ENCODE data around the gene ZSWIM5.
"Not testable (repeated sequence)": the region's sequence is repeated elsewhere in the genome, so short reads cannot be mapped to it uniquely, and the experiment has no call there.

The ZSWIM5 gene

GRCh38 chr1:45238846-45239245 lies 32.4 kb upstream of the ZSWIM5 start:
- FAIRE-seq, result no peak
- TF ChIP-seq CTCF (IDR thresholded peaks at IDR 0.05; ENCODE audit: insufficient read depth, missing control alignments), result no peak
- DNase-seq (ENCODE audit: insufficient read length, low spot score), result no peak

GRCh38 chr1:45236136-45236535 lies 29.7 kb upstream of the ZSWIM5 start:
- no peak for DNase-seq (ENCODE audit: insufficient read length, low spot score)
- FAIRE-seq, result no peak
- no peak for TF ChIP-seq CTCF (IDR thresholded peaks at IDR 0.05; ENCODE audit: insufficient read depth, missing control alignments)

GRCh38 chr1:45230537-45230936 lies 24.1 kb upstream of the ZSWIM5 start:
- FAIRE-seq (no peak), DNase-seq (ENCODE audit: insufficient read length, low spot score) (no peak)
- no peak for TF ChIP-seq CTCF (IDR thresholded peaks at IDR 0.05; ENCODE audit: insufficient read depth, missing control alignments)

- DNase-seq (ENCODE audit: insufficient read length, low spot score), result no peak
- TF ChIP-seq CTCF (IDR thresholded peaks at IDR 0.05; ENCODE audit: insufficient read depth, missing control alignments), result no peak
- no peak for FAIRE-seq
Measured at GRCh38 chr1:45225598-45225997, 19.2 kb upstream of the ZSWIM5 start.

- not testable (repeated sequence) for DNase-seq (ENCODE audit: insufficient read length, low spot score); FAIRE-seq
Measured at GRCh38 chr1:45223710-45224109, 17.3 kb upstream of the ZSWIM5 start.

GRCh38 chr1:45221716-45222115 lies 15.3 kb upstream of the ZSWIM5 start:
- DNase-seq (ENCODE audit: insufficient read length, low spot score), result no peak
- TF ChIP-seq CTCF (IDR thresholded peaks at IDR 0.05; ENCODE audit: insufficient read depth, missing control alignments), result no peak
- no peak for FAIRE-seq

- no peak for TF ChIP-seq CTCF (IDR thresholded peaks at IDR 0.05; ENCODE audit: insufficient read depth, missing control alignments)
- DNase-seq (ENCODE audit: insufficient read length, low spot score) (no peak), FAIRE-seq (no peak)
Measured at GRCh38 chr1:45216861-45217260, 10.5 kb upstream of the ZSWIM5 start.

GRCh38 chr1:45216200-45216541 lies 9.8 kb upstream of the ZSWIM5 start:
- DNase-seq (ENCODE audit: insufficient read length, low spot score) (no peak), FAIRE-seq (no peak)
- no peak for TF ChIP-seq CTCF (IDR thresholded peaks at IDR 0.05; ENCODE audit: insufficient read depth, missing control alignments)

Measured in D721Med (cell line).